Measurements from ENCODE around the gene ST7L.

ST7L gene

GRCh38 chr1:112532064-112532463, 86.9 kb downstream of the ST7L start:
- H3K27ac ChIP-seq, result no peak overlapping the region
- no peak overlapping the region for H3K9ac ChIP-seq
- H3K27me3 ChIP-seq, result no peaks in the 10 kb centered on the region
- peaks cover 0 to 31% (median 0%) of the 10 kb centered on the region in 11 experiments; a peak in 6 of 22 replicates for H3K36me3 ChIP-seq
- H3K9me3 ChIP-seq (replicated peaks in 1 of 11), result no peaks in the 10 kb centered on the region
- H4K20me1 ChIP-seq, result no peaks in the 10 kb centered on the region
- H3K4me1 ChIP-seq, result no peaks in the 10 kb centered on the region
- no peak overlapping the region for H3K4me2 ChIP-seq
- no peak overlapping the region for H3K4me3 ChIP-seq
- TF ChIP-seq Cebpa-rat (IDR thresholded peaks at IDR 0.05), result no peak

- Histone ChIP-seq H3K27ac (no peak overlapping the region), H3K9ac (no peak overlapping the region), H3K4me2 (no peak overlapping the region), H3K9me3 (replicated peaks in 1 of 11) (no peaks in the 10 kb centered on the region), H3K4me3 (no peak overlapping the region), H3K4me1 (no peaks in the 10 kb centered on the region), H3K36me3 (peaks cover 0 to 43% (median 0%) of the 10 kb centered on the region in 11 experiments; a peak in 6 of 22 replicates), H3K27me3 (no peaks in the 10 kb centered on the region), H4K20me1 (no peaks in the 10 kb centered on the region)
- TF ChIP-seq Cebpa-rat (IDR thresholded peaks at IDR 0.05), result no peak
Observed at GRCh38 chr1:112530832-112531231, 88.1 kb downstream of the ST7L start.

- Histone ChIP-seq H3K9ac (no peak overlapping the region), H3K27me3 (no peaks in the 10 kb centered on the region), H3K4me2 (no peak overlapping the region), H3K4me1 (no peaks in the 10 kb centered on the region), H3K4me3 (no peak overlapping the region), H3K27ac (no peak overlapping the region), H3K9me3 (replicated peaks in 1 of 11) (no peaks in the 10 kb centered on the region), H3K36me3 (peaks cover 0 to 50% (median 5%) of the 10 kb centered on the region in 11 experiments; a peak in 7 of 22 replicates), H4K20me1 (no peaks in the 10 kb centered on the region)
- TF ChIP-seq Cebpa-rat (IDR thresholded peaks at IDR 0.05), result no peak
Observed at GRCh38 chr1:112529301-112529700, 89.6 kb downstream of the ST7L start.

- no peaks in the 10 kb centered on the region for H4K20me1 ChIP-seq
- no peak overlapping the region for H3K27ac ChIP-seq
- no peaks in the 10 kb centered on the region for H3K9me3 ChIP-seq (replicated peaks in 1 of 11)
- peaks cover 0 to 43% (median 0%) of the 10 kb centered on the region in 11 experiments; a peak in 7 of 22 replicates for H3K36me3 ChIP-seq
- no peak overlapping the region for H3K4me2 ChIP-seq
- no peak for TF ChIP-seq Cebpa-rat (IDR thresholded peaks at IDR 0.05)
- no peaks in the 10 kb centered on the region for H3K27me3 ChIP-seq
- H3K4me3 ChIP-seq, result no peak overlapping the region
- H3K9ac ChIP-seq, result no peak overlapping the region
- H3K4me1 ChIP-seq, result no peaks in the 10 kb centered on the region
Observed at GRCh38 chr1:112528076-112528475, 90.9 kb downstream of the ST7L start.

DNA sequence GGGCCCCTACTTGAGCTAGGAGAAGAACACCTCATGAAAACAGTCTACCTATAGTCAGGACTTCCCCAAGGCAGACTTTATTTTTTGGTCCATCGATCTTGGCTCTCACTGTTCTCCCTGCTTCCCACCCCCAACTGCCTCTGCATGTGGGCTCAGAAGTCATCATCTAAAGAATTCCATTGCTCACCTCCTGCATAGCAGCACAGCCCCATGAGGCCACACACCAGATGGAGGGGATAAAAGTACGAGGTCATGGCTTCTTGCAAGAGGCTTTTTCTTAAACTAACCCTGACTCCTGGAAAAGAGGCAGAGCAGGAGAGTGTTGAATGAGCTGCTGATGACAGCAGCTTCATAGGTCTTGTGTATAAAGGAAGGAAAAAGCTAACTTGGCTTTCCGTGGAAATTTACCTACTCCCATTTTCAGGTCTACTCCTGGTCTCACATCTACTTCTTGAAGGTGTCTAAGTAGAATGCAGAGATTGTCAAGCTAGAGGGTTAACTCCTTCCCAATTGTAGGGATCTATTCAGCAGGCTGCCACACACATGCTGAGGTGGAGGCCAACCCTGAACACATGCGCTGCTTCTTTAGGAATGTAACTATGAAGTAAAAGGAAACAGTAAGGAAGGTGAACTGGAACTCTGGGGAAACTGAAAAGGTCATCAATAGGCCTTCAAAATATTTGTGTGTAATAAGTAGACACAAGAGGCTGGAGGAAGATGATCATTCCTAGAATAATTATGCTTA, 91.5 kb downstream of the ST7L start:
- H3K9me3 ChIP-seq (replicated peaks in 1 of 11), result no peaks in the 10 kb centered on the region
- H3K27ac ChIP-seq, result no peak overlapping the region
- H3K4me3 ChIP-seq, result no peak overlapping the region
- H3K4me2 ChIP-seq, result no peak overlapping the region
- H3K9ac ChIP-seq, result no peak overlapping the region
- no peak for TF ChIP-seq Cebpa-rat (IDR thresholded peaks at IDR 0.05)
- no peaks in the 10 kb centered on the region for H4K20me1 ChIP-seq
- H3K4me1 ChIP-seq, result no peaks in the 10 kb centered on the region
- H3K27me3 ChIP-seq, result no peaks in the 10 kb centered on the region
- H3K36me3 ChIP-seq, result peaks cover 0 to 42% (median 0%) of the 10 kb centered on the region in 11 experiments; a peak in 7 of 22 replicates

DNA sequence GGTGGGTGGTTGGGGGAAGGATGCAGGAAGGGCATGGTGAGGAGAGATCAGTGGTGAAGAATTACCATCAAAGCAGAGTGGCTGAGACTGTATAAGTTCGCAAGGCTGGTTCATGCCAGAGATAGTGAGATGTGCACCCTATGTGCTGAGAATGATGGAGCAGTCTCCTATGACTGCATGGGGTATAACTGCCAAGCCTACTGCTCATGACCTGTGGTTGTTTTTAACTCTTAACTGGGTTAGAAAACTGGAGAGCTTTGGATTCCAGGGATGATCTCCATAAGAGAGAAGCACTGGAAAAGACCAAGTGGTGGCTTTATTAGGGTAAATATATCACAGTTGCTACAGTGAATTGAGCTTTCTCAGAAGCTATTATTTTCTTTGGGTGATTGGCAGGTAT, 94.0 kb downstream of the ST7L start:
- H3K27me3 ChIP-seq, result no peaks in the 10 kb centered on the region
- peaks cover 0 to 7% (median 6%) of the 10 kb centered on the region in 10 experiments; a peak in 11 of 20 replicates for H3K4me1 ChIP-seq
- peaks cover 0 to 47% (median 0%) of the 10 kb centered on the region in 11 experiments; a peak in 7 of 22 replicates for H3K36me3 ChIP-seq
- no peak overlapping the region for H3K27ac ChIP-seq
- H3K4me2 ChIP-seq, result no peak overlapping the region
- no peak for TF ChIP-seq Cebpa-rat (IDR thresholded peaks at IDR 0.05)
- H3K9ac ChIP-seq, result no peak overlapping the region
- H4K20me1 ChIP-seq, result no peaks in the 10 kb centered on the region
- no peak overlapping the region for H3K4me3 ChIP-seq
- H3K9me3 ChIP-seq (replicated peaks in 1 of 11), result no peaks in the 10 kb centered on the region

DNA sequence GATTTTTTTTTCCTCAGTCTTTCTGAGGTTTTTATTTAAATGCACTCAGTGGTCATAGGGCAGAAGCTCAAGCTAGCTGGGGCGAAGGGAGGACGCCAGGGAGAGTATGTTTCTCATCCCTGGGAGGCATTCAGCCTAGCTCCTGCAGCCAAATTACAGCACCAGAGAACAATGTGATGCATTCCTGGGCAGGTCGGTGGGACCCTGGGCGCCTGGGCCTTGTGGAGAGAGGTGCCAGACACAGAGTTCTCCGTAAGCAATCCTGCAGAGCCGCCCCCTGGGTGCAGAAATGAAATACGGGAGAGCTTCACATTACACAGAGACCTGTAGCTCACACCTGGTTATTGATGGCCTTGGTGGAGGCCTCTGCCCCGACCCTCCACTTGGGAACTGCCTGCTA, 94.7 kb downstream of the ST7L start:
- Histone ChIP-seq H3K36me3 (peaks cover 0 to 47% (median 0%) of the 10 kb centered on the region in 11 experiments; a peak in 7 of 22 replicates), H3K9ac (no peak overlapping the region), H3K4me1 (peaks cover 0 to 9% (median 6%) of the 10 kb centered on the region in 10 experiments; a peak in 11 of 20 replicates), H3K4me2 (no peak overlapping the region), H4K20me1 (no peaks in the 10 kb centered on the region), H3K4me3 (no peak overlapping the region), H3K9me3 (replicated peaks in 1 of 11) (no peaks in the 10 kb centered on the region), H3K27ac (no peak overlapping the region), H3K27me3 (no peaks in the 10 kb centered on the region)
- TF ChIP-seq Cebpa-rat (IDR thresholded peaks at IDR 0.05), result no peak

DNA sequence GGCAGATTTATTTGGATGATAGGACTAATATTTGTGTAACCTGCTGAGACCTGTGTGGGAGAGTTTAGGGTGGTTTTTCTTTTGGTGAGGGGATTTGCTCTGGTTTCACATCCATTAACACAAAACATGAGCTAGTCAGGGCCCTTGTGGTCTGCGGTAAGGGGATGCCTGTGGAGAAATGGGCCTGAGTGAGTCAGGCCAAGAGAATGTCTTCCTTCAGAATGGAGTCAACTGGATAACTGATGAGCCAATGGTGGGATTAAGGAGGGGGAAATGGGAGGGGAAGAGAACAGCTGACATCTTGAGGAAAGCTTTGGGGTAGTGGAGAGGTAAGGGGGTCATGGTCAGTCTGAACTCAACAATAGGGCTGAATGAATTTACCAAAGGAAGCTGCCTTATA, 96.3 kb downstream of the ST7L start:
- Histone ChIP-seq H3K4me1 (peaks cover 0 to 9% (median 6%) of the 10 kb centered on the region in 10 experiments; a peak in 11 of 20 replicates), H3K27ac (no peak overlapping the region), H3K4me3 (no peak overlapping the region), H3K9me3 (replicated peaks in 1 of 11) (no peaks in the 10 kb centered on the region), H3K4me2 (no peak overlapping the region), H3K9ac (no peak overlapping the region), H4K20me1 (no peaks in the 10 kb centered on the region), H3K27me3 (no peaks in the 10 kb centered on the region), H3K36me3 (peaks cover 0 to 40% (median 0%) of the 10 kb centered on the region in 11 experiments; a peak in 7 of 22 replicates)
- no peak for TF ChIP-seq Cebpa-rat (IDR thresholded peaks at IDR 0.05)

GRCh38 chr1:112520166-112520565, 98.8 kb downstream of the ST7L start:
- peaks cover 0 to 9% (median 6%) of the 10 kb centered on the region in 10 experiments; a peak in 11 of 20 replicates for H3K4me1 ChIP-seq
- H3K27me3 ChIP-seq, result no peaks in the 10 kb centered on the region
- H3K4me3 ChIP-seq, result no peak overlapping the region
- H3K9me3 ChIP-seq (replicated peaks in 1 of 11), result no peaks in the 10 kb centered on the region
- peaks cover 0 to 16% (median 0%) of the 10 kb centered on the region in 11 experiments; a peak in 6 of 22 replicates for H3K36me3 ChIP-seq
- 0 out of 22 replicates have a peak, but pooled peaks of 1 of the 11 experiments have one; percentile 16 for TF ChIP-seq Cebpa-rat (IDR thresholded peaks at IDR 0.05)
- H4K20me1 ChIP-seq, result no peaks in the 10 kb centered on the region
- peak overlapping the region in 6 of 11 experiments; percentile 8 to 35 (median 17); a peak in 7 of 22 replicates for H3K4me2 ChIP-seq
- no peak overlapping the region for H3K27ac ChIP-seq
- H3K9ac ChIP-seq, result no peak overlapping the region
